Measurements from ENCODE around the gene RASSF5.

RASSF5 gene

DNA sequence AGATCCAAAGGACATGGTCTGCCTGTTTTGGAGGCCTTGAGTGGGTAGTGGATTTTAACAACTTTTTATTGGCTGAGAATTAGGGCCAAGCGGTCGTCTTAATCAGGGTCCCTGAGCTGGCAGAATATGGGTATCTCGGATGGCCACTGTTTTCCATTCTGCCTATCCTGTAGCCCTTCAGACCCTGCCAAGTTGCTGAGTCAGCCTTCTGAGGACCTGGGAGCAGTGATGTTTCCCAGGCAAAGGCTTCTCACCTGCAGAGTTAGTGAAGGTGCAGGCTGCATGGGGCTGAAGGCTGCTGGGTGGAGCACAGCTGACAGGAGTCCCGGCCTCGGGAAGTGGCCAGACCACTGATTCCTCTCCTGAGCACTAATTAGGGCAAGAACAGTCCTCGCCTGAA lies 11.4 kb downstream of the RASSF5 start:
- no peak for DNase-seq

DNA sequence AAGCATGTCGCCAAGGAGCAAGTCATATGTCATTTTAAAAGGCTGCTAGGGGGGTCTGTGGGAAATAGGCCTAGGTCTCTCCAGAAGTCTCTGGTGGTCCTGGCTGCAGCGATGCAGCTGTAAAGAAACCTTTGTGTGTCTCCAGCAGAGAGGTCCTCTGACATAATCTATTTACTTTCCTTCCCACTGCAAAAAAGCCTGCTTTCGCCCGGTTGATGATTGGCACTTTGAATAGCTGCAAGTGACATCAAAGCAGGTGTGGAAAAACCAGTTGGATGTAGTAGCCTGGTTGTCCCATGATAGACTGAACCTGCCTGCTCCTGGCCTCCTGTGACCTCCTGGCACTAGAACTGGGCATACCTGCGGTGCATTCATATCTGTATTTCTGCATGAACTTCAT lies 13.8 kb downstream of the RASSF5 start:
- DNase-seq, result no peak

DNA sequence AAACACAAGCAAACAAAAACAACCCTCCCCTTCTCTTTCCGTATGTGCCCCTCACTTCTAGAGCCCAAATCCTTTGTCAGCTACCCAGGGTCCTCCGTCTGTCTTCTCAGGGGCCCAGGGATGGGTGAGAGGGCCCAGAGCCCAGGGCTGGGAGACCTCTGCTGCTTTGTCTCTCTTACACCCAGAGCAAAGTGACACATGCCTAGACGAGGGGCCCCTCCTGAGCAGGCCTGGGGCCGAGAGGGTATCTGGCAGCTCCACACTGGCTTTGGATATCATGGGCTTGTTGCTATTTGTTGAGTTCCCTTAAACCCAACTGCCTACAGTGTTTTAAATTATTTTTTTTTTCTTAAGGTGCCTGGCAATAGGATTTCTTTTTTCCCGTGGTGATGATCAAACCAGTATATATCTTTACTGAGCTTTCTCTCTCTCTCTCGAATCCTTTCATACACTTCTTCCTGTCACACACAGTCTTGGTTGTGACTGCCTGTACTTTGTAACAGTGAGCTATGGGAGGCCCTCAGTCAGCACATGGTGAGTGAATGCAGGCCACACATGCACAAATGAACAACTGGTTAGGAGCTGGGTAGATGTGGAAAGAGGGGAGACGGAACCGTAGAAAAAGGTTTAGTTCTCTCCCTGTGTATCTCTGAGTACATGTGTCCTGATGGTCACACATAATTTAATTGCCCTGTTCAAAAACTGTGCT lies 14.5 kb downstream of the RASSF5 start:
- DNase-seq, result no peak

DNA sequence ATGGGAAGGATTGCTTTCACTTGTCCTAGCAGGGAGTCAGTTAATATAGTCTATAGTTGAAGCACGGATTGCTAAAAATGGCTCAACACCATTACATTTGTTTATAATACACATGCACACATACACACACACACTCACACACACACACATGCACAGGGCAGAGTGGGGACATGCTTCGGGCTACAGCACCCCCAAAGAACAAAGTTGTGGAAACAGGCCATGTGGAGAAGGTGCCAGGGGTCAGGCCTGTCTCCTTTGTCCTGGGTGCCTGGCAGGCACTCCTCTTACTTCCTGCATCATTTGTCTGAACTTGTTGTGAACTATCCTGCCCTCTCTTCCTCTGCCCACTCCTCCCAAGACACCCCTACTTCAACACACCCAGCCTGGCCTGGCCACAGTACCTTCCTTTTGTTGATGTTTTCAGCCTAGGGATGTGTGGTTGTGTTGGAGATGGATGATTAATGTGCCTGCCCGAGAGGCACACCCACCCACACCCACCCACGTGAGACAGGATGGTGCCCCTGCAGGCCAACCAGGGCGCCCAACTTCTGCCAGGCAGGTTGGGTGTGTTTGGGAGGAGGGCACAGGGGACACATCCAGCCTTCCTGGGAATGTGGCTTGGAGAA lies 17.5 kb downstream of the RASSF5 start:
- no peak for DNase-seq

DNA sequence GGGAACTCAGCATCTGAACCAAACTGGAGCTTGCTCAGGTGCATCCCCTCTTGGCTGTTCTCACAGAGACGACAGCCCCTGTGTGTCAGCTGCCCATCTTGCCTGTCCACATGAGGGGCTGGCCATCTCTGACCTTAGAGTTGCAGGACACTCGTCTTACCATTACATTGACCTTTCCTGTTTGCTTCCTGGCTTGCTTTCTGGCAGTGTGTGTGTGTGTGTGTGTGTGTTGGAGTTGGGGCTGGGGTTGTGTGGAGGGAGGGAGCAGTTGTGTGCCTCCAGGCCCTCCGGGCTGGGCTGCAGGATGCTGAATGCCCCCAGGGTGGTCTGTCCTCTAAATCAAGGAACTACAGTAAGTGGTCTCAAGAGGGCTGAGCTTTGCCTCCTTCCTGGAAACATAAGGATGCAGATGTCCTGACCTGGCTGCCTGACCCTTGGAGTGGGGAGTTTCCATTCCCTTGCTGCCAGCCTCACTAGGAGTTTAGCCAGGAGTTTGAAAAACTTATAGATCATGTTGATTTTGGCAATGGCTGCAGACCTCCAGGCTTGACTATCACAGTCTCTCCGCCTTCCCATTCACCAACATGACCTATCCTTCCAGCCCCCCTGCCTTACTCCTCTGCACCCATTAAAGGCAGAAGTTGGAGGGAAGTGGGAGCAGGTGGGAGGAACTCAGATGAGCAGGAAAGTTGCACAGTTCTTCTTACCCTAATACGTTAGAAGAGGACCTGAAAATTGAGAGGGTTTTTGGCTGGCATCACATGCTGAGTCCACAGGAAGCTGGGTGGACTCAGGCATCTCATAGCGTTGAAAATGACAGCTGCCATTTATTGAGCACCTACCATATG lies 19.0 kb downstream of the RASSF5 start:
- DNase-seq, result no peak

DNA sequence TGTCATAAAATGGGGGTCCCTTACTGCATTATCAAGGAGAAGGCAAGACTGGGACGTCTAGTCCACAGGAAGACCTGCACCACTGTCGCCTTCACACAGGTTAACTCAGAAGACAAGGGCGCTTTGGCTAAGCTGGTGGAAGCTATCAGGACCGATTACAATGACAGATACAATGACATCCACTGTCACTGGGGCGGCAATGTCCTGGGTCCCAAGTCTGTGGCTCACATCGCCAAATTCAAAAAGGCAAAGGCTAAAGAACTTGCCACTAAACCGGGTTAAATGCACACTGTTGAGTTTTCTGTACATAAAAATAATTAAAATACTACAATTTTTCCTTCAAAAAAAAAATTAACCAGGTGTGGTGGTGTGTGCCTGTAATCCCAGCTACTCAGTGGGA lies 22.1 kb downstream of the RASSF5 start:
- DNase-seq, result no peak

DNA sequence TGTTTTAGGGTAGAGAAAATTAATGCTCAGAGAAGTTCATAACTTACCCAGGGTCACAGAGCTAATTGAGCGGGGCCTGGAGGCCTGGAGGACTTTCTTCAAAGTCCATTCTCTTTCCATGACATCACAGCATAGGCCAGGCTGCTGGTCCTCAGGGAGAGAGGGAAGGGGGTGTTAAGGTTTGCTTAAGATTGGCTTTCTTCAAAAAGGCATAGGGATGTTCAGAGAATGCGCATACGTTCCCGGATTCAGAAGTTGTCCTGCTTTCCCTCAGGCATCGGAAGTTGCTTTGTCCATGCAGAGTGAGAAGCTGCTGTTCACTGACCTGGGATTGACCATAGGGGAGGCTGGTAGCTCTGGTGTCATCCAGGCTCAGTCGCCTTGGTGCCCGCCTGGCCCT lies 25.0 kb downstream of the RASSF5 start:
- DNase-seq, result no peak

DNA sequence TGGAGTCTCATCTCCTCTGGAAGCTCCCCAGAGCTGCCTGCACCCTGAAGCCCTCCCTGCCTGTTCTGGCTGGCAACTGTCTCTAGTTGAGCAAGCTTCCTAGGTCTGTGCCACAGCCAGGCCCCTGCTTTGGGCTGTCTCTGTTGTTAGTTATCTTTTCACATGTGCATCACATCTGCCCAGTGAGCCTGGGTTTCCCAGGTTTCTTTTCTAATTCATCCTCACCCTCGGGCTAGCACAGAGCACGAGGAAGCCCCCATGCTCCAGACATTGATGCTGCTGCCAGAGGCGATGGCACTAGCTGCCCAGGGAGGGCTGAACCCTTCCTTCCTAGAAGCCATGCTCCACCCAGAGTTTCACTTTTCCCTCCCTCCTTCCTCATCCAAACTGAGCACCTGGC lies 27.2 kb downstream of the RASSF5 start:
- no peak for DNase-seq

DNA sequence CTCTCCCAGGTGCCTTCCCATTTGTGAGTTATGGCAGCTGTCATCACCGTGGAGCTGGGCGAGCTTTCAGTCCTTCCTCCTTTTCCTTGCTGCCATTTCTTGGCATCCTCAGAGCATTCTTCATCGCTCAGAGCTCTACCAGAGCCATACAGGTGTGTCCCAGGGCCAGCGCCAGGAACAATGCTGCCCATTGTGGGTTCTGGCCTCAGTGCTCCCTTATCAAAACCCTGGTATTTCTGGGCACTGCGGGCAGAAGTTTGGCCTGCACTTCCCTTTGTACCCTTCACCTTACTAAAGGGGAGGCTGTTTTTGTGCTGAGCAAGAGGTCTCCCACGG lies 28.5 kb downstream of the RASSF5 start:
- DNase-seq, result no peak

DNA sequence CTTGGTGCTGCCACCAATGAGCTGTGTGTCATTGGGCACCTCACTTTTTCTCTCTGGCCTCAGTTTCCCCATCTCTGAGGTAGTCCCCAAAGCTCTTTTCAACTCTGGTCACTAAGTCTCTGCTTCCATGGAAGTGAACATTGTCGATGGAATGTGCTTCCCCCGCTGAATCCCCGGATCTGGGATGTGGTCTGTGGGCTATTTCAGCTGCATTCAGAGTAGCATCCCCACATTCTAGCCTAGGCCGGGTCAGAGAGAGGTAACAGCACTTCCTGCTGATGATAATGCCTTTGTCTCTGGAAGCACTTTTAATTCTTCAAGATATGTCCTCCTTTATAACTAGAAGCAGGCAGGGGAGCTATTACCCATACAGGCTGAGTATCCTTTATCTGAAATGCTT lies 29.8 kb downstream of the RASSF5 start:
- DNase-seq, result no peak

DNA sequence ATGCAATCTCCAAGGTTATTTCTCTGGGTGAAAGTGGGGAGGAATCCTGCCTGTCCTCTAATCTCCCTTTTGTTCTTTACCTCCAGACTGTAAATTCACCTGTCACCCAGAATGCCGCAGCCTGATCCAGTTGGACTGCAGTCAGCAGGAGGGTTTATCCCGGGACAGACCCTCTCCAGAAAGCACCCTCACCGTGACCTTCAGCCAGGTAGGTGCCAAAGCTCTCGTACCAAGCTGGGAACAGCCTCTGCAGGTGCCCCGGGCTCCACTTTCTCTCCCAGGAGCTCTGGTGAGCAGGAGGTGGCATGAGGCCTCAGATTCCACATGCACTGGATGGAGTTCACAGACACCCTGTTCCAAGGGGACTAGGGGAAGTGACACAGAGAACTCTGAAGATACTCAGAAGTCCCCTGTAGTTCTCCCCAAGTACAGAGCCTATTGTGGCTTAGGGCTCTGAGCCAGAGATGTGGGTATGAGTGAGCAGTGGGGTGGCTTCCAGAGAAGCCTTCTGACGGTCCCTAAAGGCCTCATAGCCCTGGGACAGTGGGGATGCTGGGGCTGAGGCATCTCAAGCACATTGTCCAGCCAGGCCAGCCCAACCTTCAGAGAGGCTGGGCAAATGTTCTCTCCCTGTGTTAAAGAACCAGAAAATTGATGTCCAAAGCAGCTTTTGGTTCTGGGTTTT lies 30.9 kb downstream of the RASSF5 start:
- DNase-seq, result no peak

DNA sequence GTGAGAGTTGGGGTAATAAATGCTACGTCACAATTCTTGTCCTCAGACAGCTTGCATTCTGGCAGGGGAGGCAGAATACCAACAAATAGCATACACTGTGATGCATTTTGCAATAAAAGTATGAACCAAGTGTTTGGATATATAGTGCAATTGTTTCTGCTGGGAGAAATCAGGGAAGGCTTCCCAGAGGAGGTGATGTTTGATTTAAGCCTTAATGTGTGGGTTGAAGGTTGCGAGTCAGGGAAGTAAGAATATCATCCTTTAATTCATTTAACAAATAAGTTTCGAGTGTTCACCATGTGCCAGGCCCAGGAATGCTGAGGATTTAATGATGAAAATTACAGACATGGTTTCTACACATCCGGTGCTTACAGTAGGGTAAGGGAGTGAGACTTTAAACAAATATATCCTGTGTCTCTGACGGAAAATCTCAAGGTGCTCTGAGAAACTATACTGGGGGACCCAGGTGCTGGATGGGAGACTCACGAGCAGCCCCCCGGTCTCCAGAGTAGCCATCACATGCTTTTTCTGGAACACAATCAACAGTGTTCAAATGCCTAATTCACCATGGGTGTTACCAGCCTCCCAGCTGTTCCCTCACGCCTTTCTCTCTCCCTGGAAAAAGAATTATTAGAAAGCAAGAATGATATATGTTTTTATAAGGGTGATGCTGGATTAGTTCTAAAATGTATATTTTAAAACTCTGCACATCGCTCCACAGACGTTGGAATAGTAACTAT lies 31.7 kb downstream of the RASSF5 start:
- no peak for DNase-seq

DNA sequence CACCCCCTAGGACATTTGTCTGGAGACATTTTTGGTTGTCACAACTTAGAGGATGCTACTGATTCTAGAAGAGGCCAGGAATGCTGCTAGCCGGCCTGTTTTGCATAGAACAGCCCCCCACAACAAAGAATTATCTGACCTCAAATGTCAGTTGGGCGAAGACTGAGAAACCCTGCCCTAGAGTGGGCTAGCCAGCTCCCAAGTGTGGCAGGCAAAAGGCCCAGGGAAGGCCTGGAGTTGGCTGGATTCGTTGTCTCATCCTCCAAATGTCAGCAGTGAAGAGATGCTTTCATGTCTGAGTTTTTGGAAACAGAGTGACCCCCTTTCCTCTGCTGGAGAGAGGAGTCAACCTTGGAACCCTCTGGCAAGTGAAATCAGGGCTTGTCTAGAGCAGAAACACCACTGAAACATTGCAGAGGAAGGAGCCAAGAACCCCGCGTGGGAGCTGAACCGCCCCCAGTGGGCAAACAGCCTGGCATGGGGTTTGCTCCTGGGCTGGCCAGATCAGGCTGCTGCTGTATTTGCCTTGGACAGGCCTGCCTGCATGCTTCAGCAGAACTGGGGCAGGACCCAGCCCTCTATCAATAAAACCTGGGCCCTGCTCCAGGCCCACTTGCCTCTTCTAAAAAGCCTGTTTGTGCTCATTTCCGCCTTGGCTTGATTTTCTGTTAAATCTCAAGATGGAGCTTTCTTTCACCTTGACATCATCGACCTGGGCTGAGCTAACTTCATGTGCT lies 32.9 kb downstream of the RASSF5 start:
- DNase-seq, result no peak

DNA sequence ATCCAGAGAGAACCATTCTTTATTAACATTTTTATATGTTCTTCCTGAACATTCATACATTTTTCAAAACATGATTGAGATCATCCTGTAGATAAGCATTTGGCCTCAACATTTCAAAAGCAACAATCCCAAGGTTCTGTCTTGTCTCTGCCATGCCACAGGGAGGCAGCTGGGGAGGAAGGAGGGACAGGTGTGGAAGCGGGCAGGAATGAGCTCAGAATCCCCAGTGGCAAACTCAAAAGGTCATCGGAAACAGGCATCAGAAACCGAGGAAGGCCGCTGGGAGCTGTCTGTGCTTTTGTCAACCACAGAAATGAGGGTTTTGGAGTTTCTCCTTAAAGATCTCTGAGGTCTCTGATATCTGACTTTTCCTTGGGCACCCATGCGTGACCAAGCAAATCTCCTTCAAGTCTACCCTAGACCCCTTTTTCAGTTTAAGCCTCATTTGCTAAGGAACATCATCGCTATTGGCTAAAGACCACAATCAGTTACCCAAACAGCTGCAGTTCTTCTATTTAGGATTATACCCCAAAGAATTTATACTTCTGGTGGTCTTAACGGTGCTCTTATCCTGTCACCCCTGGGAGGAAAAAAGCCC lies 34.0 kb downstream of the RASSF5 start:
- no peak for DNase-seq

DNA sequence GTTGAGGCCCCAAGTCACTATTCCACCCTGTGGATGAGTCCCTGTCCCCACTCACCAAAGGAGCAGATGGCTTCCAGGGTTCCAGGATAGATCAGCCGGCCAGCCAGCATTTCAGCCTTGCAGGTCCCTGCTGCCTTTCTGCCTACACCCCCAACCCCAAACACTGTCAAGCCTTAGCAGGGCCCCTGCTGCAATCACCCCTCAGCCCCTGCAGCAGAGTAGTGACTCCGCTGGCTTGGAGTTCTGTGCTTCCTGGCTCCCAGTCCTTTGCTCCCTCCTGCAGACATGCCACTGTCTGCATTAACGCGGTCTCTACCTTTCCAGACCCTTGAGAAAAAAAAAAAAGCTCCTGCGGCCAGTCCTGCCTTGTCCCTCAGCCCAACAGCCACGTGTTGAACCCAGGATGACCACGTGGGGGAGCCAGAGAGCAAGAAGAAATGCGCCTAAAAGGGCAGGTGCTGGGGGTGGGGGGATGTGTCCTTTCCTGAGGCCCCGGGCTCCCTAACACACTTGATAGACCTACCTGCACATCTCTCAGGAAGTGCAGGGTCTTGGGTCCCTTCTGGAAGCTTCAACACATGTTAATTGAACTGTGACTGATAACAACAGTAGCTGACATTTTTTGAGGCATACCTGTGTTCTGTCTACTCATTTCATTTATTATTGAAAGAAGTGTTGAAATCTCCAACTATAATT lies 37.4 kb downstream of the RASSF5 start:
- DNase-seq, result peak; percentile 84

DNA sequence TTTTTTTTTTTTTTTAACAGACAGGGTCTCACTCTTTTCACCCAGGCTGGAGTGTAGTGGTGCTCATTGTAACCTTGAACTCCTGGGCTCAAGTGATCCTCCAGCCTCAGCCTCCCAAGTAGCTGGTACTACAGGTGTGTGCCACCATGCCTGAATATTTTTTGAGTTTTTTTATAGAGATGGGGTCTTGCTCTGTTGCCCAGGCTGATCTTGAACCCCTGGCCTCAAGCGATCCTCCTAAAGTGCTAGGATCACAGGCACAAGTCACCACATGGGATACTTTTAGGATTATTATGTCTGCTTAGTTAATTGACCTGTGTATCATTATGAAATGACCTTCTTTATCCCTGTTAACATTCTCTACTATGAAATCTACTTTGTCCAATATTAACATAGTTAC lies 38.0 kb downstream of the RASSF5 start:
- DNase-seq, result no peak

DNA sequence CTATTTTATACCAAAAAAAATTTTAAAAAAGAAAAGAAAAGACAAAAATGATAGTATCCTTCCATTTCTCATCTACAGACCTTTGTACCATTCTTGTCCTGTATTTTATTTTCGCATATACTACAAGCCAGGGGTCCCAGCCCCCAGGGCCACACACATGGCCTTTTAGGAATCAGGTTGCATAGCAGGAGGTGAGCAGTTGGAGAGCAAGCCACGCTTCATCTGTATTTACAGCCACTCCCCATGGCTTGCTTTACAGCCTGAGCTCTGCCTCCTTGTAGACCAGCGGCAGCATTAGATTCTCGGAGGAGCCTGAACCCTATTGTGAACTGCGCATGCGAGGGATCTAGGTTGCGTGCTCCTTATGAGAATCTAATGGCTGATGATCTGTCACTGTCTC lies 39.8 kb downstream of the RASSF5 start:
- no peak for DNase-seq

DNA sequence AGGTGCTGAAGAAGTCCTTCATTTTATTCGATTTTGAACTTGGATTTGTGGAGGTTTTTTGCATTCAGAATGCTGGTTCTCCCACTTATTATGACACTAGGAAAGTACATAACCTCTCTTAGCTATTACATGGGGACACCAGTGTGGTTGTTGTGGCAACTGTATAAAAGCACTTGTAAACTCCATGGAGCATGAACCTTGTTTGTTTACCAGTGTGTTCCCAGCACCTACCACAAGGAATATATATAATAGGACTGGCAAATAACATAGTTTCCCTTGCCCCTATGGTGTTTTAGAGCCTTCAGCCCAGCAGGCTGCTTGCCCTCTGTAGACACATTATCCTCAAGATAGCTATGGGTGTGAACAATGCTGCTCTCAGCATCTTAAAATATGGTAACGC lies 43.1 kb downstream of the RASSF5 start:
- no peak for DNase-seq

DNA sequence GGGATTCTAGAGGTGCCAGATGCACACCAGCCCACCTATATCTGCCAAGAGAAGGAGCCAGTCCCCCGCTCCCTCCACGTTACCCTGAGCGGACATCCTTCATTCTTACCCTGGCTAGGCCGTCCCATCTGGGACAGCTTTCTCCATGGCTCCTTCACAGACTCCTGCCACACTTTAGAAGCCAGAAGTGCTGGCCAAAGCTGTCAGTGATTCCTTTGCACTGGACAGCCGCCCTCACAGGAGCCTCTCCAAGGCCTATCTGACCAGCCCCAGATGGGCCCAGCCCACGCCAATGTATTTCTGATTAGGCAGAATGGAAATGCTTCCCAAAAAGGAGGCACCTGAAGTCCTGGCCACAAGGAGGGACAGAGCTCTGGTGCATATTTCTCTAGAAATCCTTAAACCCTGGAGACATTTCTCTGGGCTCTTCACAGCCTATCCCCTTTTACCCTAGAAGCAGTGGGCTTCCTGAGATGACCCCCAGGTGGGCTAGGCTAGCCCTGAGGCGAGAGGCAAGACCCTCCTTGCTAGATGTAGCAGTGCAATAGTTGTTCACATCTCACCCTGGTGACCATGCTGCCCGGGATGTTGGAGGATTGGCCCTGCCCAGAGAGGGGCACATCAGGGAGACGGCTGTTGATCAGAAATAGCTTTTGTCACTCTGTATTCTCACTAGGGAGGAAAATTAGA lies 44.1 kb downstream of the RASSF5 start:
- DNase-seq, result no peak

DNA sequence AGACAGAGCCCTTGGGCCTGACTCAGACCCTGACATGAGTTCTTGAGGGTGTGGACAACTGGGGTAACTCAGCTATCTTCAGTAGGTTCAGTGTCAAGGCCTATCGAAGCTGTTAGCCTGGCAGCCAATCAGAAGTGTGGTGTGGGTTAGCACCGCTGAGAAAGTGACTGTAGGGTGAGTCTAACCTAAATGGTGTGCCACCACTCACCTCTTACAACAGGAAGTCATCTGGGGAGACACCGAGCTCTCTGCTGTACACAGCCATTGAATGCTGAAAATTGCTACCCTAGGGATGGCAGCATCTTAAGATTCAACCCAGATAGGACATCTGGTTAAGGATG lies 44.6 kb downstream of the RASSF5 start:
- DNase-seq, result peak; percentile 75

DNA sequence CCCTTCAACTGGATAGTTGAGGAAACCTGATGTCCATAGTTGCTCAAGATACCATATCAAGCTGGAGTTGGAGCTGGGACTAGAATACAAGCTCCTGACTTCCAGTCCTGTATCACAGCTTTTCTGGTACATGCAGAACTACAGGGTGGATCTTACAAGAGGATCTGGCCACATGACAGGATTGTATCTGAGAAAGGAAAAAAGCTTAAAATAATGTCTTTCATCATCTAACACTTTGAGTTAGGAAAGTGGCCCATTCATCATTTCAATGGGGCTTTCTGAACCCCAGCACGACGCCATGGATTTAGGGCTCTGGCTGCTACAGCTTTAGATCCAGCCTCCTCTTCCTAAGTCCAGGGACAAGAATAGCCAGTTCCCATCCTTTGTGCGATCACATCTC lies 46.9 kb downstream of the RASSF5 start:
- DNase-seq, result no peak
